ENCODE data around the gene DOCK9.

DOCK9 gene

DNA sequence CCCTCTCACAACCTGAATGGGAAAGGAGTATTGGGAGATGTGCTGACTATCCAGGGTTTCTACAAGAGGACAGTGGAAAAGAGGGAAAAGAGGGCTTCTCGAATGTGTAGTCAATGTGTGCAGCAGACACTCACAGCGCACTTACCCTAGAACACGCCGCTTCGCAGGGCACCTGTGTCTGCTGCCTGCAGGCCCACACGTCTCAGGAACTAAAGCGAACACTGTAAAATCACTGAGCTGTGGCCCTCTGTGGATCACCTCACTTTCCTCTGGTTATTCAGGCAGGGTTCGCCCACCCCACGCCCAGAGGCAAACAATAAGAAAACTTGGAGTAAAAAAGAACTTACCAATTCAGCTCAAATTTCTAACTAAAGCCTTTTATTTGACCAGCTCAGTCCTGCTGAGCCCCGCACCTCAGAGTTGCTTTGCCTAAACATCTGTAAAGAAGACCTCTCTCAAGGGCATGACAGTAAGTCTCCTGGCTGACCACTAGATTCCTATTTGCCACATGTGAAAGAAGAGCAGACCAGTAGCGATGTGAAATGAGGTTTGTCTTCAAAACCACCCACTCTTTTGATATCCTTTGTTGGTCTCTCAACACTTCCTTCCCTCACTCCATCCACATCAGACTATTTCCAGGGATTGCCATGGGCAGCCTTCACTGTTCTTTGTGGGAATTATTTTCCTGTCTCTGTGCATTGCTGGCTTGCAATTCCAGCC, 19.3 kb upstream of the DOCK9 start:
- DNase-seq = no peak

DNA sequence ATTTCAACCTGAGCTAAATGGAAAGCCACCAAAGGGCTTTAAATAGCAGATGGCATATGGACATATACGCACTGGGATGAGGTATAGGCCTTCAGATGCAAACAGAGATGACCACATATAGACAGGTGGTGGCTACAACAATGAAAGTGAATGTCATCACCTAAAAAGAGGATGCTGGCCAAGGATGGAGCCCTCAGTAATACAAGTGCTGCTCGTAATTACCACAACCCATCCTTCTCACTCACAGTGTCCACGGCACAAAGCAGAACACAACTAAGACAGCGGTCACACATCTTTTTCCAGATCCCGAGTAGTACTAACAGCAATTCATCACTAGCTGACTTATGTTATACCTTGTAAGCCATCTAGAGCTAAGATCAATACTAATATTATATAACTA, 18.2 kb upstream of the DOCK9 start:
- no peak for DNase-seq

DNA sequence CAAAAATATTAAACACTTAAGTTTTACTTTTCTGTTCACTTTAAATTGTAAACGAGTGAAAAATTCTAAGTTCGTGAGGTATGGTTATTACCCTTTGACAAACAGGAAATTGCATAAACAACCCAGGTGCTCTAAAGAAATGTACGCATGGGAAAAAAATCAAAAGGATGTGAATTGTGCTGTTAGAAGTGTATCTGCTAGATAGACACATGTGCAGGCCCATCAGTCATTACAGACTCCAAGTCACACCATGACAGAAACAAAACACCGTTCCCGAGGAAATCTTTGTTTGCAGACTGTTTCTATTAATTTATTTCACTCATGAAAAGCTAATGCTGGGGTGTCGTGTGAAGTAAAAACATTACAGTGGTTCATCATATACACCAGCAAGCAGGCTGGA, 17.0 kb upstream of the DOCK9 start:
- no peak for DNase-seq

DNA sequence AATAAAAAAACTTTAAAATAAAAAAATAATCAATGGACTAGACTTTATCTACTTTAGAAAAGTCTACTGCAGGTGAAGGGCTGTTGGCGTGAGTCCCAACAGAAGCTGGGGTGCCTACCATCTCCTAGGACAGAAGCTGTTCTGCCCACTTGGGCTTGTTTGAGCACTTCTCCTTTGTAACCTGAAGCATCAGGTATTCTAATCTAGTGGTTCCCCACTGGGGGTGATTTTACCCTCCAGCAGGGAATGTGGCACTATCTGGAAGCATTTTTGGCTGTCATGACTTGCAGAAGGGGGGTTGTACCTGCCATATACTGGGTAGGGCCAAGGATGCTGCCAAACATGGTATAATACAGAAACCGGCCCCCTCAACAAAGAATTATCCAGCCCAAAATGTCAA, 16.2 kb upstream of the DOCK9 start:
- DNase-seq = peak; percentile 70

GRCh38 chr13:98992355-98992754, 14.5 kb upstream of the DOCK9 start:
- no peak for DNase-seq

GRCh38 chr13:98990701-98991100, 12.8 kb upstream of the DOCK9 start:
- DNase-seq = no peak

DNA sequence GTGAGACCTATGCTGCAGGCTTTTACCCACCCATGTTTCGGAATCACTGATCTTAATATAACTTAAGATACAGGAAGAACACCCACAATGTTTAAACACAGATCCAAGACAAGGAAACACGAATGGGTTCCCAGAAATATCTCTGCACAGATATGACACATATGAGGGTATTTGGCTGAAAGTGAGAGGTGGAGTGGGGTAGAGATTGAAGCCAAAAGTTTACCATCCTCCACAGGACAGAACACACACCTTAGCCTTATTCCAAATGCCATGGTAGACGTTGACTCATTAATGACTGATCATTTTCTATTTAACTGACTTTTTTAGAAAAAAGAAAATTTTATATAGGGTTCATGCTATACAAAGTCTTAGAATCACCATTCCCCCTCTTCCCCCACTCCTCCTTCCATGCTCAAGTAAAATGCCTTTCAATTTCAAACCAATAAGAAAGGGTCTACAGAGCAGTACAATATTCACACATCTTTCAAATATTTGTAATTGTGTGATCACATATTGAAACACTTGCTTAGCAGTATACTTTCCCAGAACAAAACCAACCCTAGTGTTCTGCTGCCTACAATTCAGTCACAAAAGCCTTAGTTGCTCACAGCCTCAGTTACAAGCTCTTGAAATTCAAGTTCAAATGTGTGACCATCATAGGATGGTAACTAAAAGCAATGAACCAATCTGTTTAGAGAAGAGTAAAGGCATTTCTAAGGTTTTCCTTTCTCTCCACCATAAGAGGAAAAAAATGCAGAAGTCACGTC, 11.8 kb upstream of the DOCK9 start:
- no peak for DNase-seq

DNA sequence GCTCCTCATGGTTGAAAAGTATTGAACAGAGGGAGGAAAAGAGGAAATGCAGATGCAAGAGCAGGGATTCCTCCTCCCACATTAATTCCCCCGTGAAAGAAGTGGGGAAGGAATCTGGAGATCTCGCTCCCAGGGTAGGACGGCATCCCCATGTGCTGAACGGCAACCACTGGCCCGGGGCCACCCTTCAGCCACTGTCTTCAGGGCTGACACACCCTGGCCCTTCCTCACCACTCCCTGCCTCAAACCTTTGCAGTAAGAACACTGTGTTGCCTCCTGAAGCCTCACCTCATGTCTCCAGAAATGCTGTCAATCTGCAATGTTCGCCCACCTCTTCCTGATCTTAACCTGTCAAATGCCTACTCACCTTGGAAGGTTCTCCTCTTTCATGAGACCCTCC, 10.9 kb upstream of the DOCK9 start:
- DNase-seq = no peak

DNA sequence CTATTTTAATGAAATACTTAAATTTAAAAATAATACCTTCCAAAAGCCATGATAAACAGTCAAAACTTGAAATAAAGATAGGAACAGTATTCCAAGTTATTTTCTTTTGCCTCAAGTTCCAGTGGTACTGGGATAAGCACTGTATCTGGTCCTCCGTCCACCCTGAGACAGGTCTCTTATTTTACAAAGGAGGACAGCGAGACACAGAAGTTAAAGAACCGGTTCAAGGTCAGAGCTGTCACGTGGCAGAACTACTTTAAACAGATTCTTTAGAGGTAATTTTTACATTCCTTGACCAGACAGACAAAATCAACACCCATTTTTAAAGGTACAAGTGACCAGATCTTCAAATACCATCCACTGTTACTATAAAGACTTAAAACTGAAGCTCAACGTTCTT, 10.4 kb upstream of the DOCK9 start:
- DNase-seq = no peak

GRCh38 chr13:98987275-98987674, 9.4 kb upstream of the DOCK9 start:
- no peak for DNase-seq

GRCh38 chr13:98986226-98986846, 8.5 kb upstream of the DOCK9 start:
- no peak for DNase-seq

- no peak for DNase-seq
These were observed 7.7 kb upstream of the DOCK9 start for GRCh38 chr13:98985591-98985990.

GRCh38 chr13:98984983-98985382, 7.1 kb upstream of the DOCK9 start:
- DNase-seq = no peak

DNA sequence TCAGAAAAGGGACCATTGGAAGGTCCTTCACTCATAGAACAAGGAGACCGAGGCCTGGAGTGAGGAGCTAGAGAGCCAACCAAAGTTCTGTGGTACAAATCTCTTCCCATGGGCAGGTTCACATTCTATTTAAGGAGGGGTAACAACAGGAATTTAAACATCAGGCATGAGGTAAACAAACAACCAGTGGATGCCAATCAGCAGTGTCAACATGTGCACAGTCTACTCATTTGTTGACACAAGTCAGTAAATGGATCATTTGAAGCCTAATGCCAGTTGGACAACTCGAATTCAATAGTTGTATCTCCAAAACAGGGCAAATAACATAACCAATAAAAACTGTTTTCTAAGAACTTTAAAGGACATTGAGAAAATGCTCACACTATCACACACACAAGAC, 6.3 kb upstream of the DOCK9 start:
- DNase-seq = no peak

GRCh38 chr13:98983182-98983581, 5.3 kb upstream of the DOCK9 start:
- DNase-seq = no peak

GRCh38 chr13:98981369-98982080, 3.7 kb upstream of the DOCK9 start:
- no peak for DNase-seq

GRCh38 chr13:98979012-98979660, 1.3 kb upstream of the DOCK9 start:
- DNase-seq = peak; percentile 53

GRCh38 chr13:98978280-98978679, 416 bp upstream of the DOCK9 start:
- no peak for DNase-seq

DNA sequence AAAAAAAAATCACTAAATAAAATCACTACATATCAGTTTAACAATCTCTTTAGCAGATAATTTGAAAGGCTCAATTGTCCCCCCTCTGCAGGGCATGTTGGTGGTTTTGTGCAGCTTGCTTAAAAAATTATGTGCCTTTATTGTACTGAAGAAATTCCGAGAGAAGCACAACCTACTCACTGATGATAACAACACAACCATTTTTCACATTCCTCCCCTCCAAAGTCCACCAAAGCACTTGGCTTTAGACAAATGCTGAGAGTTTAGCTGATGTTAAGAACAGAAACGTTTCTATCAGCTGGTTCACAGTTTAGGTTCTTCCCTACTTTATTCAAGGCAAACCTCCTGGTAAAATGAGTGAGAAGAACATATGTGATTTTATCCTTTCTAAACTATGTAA, 923 bp downstream of the DOCK9 start:
- DNase-seq = no peak

DNA sequence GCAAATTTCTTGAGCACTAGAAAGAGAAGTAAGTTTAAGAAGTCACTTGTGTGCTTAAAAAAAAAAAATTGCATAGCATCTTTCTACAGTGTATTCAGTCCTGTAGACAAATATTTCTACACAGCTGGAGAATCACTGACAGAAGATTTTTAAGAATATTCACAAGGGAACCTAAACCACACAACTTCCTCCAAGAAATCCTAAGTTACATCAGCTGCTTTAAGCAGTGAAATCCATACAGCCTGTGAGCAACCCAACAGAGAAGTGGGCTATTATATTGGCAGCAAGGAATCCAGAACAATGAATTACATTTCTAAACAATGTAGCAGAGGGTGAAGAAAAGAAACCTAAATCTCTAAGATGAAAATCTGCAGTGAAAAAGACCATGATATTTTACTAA, 1.5 kb downstream of the DOCK9 start:
- DNase-seq = no peak

GRCh38 chr13:98975822-98976261, 2.0 kb downstream of the DOCK9 start:
- DNase-seq = no peak

- DNase-seq = no peak
These were observed 3.8 kb downstream of the DOCK9 start for GRCh38 chr13:98974053-98974452.

- no peak for DNase-seq
These were observed 5.2 kb downstream of the DOCK9 start for GRCh38 chr13:98972627-98973026.

Measured in NCI-H345 (cell line).